OCI-LY3 (cell line): ENCODE data around the gene SLMAP.

ENCODE experiments used
- EZH2phosphoT487 ChIP-seq: fragments of 200-600 bp; shearing (Covaris generic); IDR thresholded peaks from 2 replicates; pipeline ENCODE4 v1.6.1; 2018; ENCODE audit warnings: antibody characterized with exemption, mixed run types, low read depth
- TF ChIP-seq, protein P1 (sequence below): fragments of 200-600, 300-600 bp; sonication (generic); IDR thresholded peaks from 2 replicates; pipeline ENCODE4 v1.5.1; 2014; ENCODE audit warnings: antibody characterized with exemption, low read length, low read depth

- TF ChIP-seq, protein P1, sequence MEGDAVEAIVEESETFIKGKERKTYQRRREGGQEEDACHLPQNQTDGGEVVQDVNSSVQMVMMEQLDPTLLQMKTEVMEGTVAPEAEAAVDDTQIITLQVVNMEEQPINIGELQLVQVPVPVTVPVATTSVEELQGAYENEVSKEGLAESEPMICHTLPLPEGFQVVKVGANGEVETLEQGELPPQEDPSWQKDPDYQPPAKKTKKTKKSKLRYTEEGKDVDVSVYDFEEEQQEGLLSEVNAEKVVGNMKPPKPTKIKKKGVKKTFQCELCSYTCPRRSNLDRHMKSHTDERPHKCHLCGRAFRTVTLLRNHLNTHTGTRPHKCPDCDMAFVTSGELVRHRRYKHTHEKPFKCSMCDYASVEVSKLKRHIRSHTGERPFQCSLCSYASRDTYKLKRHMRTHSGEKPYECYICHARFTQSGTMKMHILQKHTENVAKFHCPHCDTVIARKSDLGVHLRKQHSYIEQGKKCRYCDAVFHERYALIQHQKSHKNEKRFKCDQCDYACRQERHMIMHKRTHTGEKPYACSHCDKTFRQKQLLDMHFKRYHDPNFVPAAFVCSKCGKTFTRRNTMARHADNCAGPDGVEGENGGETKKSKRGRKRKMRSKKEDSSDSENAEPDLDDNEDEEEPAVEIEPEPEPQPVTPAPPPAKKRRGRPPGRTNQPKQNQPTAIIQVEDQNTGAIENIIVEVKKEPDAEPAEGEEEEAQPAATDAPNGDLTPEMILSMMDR, result no peak
- TF ChIP-seq EZH2phosphoT487, result no peak
These were observed 167.0 kb downstream of the SLMAP start for GRCh38 chr3:57923101-57923500.
